Measurements from ENCODE around the gene KCTD13.
"Not testable (repeated sequence)": the region's sequence is repeated elsewhere in the genome, so short reads cannot be mapped to it uniquely, and the experiment has no call there.

KCTD13 gene

DNA sequence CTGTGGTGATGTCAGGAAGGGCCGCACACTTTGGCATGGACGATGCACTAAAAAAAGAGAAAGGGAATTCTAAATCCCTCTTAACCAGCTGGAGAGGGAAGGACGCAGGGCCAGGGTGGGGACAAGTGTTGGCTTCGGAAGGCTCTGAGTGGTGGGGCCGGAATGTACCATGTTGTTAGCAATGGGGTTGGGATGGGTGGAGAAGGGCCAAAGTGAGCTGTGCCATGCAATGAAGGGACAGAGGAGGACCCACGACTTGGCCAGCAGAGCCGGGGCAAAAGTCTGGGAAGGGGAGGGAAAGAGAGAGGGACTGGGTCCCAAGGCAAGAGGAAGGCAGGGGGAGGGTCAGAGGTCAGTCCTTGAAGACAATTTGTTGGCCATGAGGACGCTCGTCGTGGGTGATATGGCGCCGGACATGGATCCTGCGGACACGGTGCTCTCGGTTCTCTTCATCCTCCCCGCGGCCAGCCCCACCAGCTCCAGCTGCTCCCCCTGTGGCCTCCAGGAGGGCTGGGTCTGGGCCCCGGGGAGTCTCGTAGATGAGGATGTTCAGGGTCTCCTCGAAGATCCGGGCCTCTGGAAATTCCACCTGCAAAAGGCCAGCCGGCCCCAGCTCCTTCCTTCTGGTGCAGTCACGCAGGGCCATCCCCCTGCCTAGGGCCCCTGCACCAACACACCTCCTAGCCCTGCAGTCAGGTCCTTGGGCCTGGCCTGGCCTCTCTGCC lies 19.3 kb downstream of the KCTD13 start:
- DNase-seq = no peak

DNA sequence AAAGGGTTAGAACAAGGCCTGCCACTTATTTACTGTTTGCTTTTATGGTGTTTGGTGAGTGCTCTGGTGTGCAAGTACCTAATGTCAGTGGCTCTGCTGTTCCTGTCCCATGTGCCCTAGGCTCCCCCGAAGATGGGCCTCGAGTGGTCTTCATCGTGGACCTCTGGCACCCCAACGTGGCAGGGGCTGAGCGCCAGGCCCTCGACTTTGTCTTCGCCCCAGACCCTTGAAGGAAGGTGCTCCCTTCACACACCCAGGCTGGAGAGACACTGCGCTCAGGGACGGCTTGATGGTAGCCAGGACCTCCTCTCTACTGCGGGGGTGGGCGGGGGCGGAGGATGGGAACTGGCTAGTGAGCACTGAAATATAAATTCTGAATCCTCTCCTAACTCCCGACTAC lies 20.4 kb downstream of the KCTD13 start:
- no peak for DNase-seq

DNA sequence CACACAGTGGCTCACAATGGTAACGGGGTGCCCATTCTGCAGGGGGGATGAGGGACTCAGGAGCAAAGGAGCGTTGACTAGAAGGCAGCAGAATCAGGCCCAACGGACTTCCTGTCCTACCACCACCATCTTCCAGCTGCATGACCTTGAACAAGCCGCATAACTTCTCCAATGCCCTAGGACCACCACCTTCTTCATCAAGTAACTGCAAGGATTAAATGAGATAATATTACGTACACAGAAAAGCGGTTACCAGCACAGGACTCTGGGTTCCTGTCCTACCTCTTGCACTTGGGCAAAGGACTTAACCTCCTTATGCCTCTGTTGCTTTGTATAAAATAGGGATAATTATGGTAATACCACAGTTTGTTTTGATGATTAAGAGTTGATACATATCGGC lies 21.1 kb downstream of the KCTD13 start:
- DNase-seq = no peak

DNA sequence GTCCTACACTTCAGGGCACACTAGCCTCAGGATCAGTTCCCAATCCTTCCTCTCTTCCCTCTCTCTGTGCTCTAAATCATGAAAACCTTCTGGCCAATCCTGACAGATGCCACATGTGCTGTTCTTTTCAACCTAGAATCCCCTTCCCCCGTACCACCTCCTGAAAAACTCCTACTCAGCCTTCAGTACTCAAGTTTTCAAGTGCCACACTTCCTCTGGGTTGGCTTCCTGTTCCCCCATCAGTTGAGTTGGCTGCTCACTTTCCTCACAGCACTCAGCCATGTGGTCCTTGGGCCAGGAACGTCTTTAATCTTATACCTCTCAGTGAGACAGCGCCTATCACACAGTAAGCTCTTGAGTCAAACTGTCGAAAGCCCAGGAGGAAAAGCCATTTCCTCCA lies 22.4 kb downstream of the KCTD13 start:
- DNase-seq = no peak

DNA sequence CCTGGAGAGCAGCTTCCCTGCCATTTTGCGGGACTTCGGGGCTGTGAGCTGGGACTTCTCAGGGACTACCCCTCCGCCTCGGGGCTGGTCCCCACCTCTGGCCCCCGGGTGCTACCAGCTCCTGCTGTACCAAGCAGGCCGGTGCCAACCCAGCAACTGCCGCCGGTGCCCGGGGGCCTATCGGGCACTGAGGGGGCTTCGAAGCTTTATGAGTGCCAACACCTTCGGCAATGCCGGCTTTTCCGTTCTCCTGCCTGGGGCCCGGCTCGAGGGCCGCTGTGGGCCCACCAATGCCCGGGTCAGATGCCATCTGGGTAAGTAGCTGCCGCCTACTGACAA lies 24.4 kb downstream of the KCTD13 start:
- no peak for DNase-seq

DNA sequence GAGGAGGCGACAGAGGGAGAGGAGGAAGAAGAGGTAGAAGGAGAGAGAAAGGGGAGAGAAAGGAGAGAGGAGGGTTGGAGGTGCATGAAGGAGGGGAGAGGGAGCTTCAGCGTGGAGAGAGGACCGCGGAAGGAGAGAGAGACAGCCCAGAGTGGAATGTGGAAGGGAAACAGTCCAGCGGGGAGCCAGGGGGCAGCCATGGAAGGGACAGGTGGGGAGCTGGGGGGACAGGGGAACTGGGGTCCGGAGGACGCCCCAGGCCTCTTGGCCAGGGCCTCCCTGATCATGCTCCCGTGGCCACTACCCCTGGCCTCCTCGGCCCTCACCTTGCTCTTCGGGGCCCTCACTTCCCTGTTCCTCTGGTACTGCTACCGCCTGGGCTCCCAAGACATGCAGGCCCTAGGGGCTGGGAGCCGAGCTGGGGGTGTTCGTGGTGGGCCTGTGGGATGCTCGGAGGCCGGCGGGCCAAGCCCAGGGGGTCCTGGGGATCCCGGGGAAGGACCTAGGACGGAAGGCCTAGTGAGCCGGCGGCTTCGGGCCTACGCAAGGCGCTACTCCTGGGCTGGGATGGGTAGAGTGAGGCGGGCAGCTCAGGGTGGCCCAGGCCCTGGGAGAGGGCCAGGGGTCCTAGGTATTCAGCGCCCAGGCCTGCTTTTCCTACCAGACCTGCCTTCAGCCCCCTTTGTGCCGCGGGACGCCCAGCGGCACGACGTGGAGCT lies 25.0 kb downstream of the KCTD13 start:
- DNase-seq = no peak

DNA sequence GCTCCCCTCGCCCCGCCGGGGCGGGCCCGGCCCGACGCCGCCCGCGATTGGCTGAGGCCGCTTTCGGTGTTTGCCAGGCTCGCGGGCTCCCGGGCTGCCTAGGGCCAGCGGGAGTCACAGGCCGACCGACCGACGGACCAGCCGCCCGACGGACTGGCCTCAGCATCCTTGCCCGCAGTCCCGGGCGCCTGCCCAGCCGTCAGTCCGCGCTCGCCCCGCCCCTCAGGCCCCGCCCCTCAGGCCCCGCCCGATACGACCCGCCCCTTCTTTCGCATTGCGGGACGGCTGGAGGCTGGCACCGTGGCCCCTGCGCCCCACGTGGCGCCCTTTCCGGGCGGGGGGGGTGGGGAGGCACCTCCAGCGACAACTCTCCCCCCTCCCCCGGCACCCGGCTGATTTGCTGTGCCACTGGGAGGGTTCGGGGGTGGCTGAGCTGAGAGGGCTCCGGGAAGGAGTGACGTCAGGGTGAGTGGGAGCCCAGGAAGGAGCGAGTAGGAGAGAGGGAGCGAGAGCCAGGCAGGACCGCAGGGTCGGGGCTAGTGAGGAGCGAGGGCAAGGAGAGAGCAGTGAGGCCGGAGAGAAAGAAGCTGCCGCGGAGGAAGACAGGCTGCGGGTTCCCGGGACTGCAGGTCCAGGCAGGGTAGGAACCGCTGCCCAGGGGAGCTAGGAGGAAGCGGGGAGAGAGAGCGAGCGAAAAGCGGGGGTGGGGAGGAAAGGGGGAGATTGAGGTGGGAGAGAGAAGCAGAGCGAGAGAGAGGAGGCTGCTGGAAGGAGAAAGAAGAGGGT lies 25.7 kb downstream of the KCTD13 start, which contains the start of gene ASPHD1:
Gene ASPHD1 (plus strand): TSS at position 387 of the 786 bp plus-strand sequence. CDS start 484 bp downstream, outside the sequence.
- peak; percentile 51 for DNase-seq

DNA sequence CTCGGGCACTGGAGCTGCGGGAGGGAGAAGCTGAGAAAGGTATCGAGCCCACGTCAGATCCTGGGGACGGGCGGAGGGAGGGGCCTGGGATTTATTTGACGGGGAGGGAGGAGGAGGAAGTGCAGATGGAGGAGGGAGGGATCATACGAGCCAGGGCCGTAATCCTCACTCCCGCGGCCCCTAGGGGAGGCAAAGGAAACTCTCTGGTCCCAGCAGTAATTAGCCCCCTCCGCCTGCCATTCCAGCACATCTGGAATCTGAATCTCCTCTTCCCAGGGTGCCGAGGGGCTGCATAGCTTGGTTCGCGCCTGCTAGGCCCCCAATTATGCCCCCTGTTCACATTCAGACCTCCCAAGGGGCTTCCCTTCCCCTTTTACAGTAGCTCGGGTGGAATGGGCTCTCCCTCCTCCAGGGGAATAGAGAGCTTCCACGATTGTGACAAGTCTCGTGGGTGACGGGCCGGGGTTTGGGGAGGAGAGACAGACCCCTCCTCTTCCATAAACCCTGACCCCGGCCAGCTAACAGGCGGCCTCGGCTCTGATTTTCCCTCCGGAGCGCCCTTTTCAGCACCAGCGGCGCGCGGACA lies 26.4 kb downstream of the KCTD13 start, which contains the start of gene SEZ6L2:
Gene SEZ6L2 (minus strand): TSS at position 35 of the 586 bp plus-strand sequence. CDS start 531 bp downstream, outside the sequence.
- DNase-seq = no peak

DNA sequence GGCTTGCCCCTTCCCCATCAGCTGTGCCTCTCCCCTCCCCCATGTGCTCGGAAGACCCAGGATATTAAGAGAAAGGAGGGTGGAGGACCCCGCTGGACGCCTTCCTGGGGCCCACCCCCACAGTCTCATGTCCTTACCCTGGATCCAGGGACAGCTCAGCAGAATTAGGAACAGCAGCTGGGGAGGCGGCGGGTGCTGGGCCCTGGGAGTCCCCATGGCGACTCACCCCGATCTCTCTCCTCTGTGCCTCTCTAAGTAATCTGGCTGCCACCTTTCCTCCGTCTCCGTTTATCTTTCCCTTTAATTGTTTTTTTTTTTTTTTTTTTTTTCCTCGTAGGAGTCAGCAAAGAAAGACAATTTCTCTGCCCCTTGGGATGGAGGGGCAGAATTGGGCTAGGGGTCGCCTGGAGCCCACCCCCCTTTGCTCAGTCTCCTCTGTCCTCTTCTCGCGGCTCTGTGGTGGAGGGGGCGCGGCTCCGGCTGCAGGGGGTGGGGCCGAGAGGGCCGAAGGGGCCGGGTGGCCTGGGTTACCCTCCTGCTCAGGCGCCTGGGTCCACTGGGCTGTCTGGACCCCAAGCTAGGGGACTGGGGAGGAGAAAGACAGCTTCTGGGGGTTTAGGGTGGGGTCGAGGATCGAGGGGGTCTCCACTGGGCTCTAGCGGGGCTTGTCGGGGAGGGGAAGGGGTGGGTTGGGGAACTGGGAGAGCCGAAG lies 27.1 kb downstream of the KCTD13 start:
- no peak for DNase-seq

DNA sequence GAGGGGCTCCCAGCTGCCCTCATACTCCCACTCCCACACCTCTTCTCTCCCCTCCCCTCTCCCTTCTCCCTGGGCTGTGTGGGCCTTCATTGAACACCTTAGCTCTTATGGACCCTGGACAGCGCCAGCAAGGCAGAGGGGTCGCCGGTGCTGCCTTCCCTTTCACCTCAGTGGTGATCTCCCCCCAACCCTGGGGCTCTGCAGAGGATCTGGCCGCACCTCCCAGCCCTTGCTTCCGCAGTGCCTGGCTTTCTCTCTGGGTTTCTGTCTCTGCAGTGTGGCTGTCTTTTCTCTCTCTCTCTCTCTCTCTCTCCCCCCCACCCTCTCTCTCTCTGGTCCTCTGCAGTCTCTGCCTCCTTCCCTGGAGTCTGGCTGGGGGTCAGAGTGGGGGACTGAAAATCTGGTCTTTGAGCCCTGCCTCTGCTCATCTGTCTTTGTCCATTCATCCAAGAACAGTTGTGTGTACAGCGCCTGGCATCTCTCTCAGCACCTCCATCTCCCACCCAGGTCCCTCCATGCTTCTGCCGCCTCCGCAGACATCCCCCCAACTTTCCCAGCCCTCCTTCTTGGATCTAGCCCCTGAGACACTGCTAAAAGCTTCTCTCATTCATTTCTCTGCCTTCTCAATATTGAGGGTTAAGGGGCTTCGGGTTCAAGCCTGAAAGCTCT lies 27.8 kb downstream of the KCTD13 start:
- no peak for DNase-seq

DNA sequence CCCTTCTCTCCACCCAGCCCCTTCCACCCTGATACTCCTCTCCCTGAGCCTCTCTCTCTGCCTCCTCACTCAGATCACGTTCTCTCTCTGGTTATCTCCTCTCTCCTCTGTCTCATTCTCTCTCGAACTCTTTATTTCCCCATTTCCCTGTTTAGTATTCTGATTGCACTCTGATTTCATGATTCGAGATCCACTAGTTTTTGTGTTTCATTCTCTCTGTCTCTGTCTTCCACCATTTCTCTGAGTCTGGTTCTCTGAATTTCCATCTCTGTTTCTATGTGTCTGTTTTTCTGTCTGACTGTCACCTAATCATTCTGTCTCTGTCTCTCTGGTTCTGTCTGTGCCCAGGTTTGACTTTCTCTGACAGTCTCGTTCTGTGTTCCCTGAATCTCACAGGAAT lies 28.7 kb downstream of the KCTD13 start:
- no peak for DNase-seq

DNA sequence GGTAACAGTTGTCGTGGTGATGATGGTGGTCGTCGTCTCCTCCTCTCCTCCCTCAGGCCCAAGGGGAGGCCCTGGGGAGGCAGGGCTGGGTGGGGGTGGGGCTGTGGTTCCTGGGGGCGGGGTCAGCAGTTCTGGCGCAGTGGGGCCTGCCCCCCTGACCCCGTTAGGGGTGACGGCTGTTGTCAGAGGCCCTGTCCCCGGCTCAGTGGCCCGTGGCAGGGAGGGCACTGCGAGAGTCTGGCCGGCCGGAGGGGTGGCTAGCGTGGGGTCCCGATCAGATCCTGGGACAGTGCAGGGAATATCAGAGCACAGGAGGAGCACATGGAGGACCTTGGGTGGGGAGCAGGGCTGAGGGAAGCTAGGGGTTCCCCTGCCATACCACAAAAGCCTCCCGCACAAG lies 29.2 kb downstream of the KCTD13 start:
- DNase-seq = no peak

DNA sequence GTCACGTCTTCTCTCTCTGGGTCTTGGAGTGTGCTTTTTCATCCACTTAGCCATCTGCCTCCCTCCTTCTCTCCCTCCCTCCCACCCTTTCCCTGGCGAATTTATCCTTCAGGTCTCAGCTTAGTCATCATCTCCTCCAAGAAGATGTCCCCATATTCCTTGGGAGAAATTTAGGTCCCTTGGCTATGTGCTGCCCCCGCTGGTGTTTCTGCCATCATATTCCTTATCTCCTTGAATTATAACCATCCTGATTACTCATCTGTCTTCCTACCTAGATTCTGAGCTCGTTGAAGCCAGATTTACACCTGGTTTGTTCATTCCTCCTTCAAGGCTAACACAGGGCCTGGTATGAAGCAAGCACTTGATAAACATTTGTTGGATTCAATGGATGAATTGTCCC lies 31.7 kb downstream of the KCTD13 start:
- DNase-seq = no peak

DNA sequence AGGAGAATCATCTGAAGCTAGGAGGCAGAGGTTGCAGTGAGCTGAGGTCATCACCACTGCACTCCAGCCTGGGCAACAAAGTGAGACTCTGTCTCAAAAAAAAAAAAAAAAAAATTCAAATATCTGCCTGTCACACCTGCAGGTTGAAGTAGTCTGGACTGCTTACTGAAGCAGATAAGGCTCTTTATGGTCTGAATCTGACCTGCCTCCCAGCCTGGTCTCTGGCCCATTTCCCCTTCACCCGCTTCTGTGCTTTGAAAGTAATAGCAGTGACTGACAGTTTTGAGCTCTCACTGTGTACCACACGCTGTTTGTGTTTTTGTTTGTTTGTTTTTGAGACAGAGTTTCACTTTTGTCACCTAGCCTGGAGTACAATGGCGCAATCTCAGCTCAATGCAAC lies 32.5 kb downstream of the KCTD13 start:
- no peak for DNase-seq

DNA sequence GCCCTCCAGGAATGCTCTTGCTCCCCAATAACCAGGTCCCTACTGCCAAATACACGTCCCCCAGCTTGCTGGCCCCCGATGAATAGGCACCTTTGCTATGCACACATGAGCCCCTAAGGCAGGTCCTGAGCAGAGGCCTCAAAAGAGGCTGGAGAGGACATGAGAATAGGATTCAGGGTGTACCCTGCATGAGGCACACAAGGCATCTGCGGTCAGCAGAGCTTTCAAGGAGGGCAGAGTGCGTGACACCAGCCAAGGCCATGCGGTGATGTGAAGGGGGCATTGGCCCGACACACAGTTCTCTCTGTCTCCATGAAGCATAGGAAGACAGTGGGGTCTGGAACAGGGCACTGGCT lies 33.6 kb downstream of the KCTD13 start:
- no peak for DNase-seq

DNA sequence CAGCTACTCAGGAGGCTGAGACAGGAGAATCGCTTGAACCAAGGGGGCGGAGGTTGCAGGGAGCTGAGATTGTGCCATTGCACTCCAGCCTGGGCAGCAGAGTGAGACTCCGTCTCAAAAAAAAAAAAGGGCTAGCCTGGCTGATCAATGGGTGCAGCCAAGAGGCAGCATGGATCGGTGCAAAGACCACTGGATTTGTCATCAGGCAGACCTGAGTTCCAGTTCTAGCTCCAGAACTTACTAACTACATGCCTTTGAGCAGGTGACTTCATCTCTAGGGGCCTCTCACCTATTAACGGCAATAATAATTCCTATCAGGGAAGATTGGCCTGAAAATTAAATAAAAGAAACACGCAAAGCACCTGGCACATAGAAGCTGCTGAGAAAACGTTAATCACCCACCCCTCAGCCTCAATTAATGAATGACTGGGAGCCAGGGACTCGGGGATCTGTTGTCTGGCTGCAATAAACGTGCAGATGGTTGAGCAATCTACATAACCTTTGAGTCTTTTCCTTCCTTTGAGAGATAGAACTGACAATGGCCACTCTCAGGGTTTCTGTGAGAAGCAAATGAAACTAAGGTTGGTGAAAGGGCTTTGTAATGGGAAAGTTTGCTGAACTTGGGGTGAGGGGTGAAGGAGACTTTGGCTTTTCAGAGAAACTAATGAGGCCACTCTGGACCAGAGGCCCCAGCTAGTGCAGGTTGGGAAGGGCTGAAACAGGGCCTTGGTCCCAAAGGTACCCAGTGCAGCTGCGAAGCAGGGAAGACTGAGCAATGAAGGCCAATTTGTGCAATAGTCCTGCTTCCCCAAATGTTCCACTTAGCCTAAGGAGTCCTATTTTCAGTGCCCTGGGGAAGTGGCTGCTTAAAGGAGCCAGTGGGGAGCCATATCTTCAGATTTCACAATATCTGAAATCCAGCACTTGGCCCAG lies 34.2 kb downstream of the KCTD13 start:
- DNase-seq = no peak

DNA sequence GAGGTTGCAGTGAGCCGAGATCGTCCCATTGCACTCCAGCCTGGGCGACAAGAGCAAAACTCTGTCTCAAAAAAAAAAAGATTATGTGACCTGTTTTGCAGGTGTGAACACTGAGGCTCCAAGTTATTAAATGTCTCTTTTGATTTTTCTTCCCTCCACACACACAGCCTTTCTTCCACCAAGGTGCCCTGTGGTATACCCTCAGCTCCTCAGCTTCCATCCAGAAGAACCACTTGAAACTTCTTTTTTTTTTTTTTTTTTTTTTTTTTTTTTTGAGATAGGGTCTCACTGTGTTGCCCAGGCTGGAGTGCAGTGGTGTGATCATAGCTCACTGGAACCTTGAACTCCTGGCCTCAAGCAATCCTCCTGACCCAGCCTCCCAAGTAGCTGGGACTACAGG lies 36.7 kb downstream of the KCTD13 start:
- DNase-seq = not testable (repeated sequence)

DNA sequence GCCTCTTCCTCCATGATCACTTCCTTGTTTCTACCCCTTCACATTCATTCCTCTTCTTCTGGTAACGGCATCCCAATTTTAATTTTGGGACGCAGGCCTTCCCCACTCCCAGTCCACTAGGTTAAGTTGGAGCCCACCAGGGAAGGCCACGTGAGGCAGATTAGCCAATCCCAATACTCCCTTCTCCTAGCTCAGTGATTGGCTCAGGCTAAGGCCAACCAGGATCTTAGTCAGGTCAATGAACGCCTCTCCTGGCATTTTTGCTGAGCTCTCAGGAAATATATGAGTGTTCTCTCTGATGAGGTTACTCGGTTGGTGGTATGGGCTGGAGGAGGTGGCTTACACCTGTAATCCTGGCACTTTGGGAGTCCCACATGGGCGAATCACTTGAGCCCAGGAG lies 42.0 kb downstream of the KCTD13 start:
- no peak for DNase-seq

DNA sequence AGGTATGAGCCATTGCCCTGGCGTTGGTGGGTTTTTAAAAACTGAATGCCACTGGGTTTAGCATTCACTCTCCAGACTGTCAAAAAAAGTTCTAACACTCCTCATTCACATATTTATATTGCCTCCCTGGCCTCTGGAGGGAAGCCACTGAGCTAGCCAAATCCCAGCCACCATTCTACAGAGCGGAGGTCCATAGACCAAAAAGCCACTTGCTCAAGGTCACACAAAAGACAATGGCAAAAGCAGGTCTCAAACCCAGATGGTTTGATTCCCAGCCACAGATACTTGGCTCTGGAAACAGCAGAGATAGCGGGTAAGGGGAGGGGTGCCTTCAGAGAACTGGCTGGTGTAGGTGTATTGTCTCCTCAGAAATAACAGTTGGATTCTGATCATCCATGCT lies 45.0 kb downstream of the KCTD13 start:
- no peak for DNase-seq

DNA sequence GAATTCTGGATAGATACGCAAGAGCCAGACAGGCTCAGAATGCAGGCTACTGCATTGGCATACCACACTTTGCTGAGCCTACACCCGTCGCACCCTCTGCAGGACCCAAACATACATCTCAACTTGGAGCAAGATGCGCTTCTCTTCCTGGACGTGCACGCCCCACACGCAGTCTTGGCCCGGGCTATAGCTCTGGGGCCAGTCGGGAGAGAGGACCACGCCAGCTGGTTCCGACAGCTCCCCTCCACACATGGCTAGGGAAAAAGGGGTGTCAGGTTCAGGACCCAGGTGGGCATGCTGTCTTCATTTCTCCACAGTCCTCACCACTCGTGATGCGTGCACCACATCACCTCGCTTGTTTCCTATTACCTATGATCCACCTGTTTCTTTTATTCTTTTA lies 47.9 kb downstream of the KCTD13 start:
- DNase-seq = no peak
